ENCODE data around the gene SFR1. TPM values are rescaled to one million over a fixed set of nuclear protein-coding genes. Genes with fewer than 3 reads are reported as not detected.

The SFR1 gene
- total and polyA plus RNA-seq, 12 donors, result 3.1 to 12.2 (median 5.7) TPM

DNA sequence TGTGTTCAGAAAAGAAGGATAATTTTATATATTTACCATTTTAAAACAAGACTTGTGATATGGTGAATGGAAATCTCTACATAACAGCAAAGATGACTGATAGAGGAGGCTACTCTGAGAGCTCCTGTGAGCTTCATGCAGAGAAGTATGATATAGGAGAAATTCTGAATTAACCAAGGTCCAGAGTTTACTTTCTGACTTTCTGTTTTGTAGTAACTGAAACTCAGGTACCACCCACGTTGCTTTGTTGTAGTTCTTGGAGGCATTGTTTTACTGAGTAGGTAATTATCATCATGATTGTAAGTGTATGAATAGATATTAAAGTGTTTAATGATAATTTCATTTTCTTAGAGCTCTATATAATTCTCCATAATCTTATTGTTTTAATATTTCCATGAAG lies 18.0 kb upstream of the SFR1 start:
- Histone ChIP-seq H3K4me1 (replicated peaks in 1 of 2) (no peaks in the 10 kb centered on the region), H3K27ac (no peak overlapping the region), H3K27me3 (no peaks in the 10 kb centered on the region), H3K9me3 (replicated peaks in 1 of 3) (no peaks in the 10 kb centered on the region), H3K36me3 (replicated peaks in 1 of 2) (no peaks in the 10 kb centered on the region), H3K4me3 (no peak overlapping the region)
- TF ChIP-seq CTCF (IDR thresholded peaks at IDR 0.05), result no peak
- no peak for TF ChIP-seq POLR2A (IDR thresholded peaks at IDR 0.05)
- 52 to 76% (median 70%) methylated on average over 1 of the region's 1 CpG for WGBS, 4 donors
- intact Hi-C loops (cut with DNase I), result no loop called here
- DNase-seq, result no peak

GRCh38 chr10:104104418-104104817 lies 17.6 kb upstream of the SFR1 start:
- Histone ChIP-seq H3K27me3 (no peaks in the 10 kb centered on the region), H3K27ac (no peak overlapping the region), H3K4me1 (replicated peaks in 1 of 2) (no peaks in the 10 kb centered on the region), H3K36me3 (replicated peaks in 1 of 2) (no peaks in the 10 kb centered on the region), H3K9me3 (replicated peaks in 1 of 3) (no peaks in the 10 kb centered on the region), H3K4me3 (no peak overlapping the region)
- intact Hi-C loops (cut with DNase I), result no loop called here
- WGBS, 4 donors, result 0% methylated on average over 1 of the region's 1 CpG
- no peak for DNase-seq
- TF ChIP-seq CTCF (IDR thresholded peaks at IDR 0.05), result no peak

DNA sequence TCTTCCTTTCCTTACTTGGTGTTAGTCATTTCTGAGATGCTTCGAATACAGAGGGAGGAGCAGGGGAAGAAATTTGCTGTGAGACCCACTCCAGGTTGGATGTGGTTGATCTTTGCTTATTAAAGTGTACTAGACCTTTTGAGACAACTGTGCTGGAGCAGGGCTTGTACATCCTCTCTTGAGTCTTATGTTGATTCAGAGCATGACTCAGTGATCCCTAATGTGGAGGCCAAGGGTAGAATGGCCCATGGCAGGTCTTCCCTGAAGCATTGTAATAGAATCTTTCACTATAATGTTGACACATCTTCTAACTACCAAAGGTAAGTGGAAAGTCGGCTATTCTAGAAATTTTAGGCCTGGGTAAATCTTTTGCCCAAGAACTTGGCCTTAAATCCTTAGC lies 17.0 kb upstream of the SFR1 start:
- Histone ChIP-seq H3K27ac (no peak overlapping the region), H3K4me1 (replicated peaks in 1 of 2) (no peaks in the 10 kb centered on the region), H3K4me3 (no peak overlapping the region), H3K27me3 (no peaks in the 10 kb centered on the region), H3K9me3 (replicated peaks in 1 of 3) (no peaks in the 10 kb centered on the region), H3K36me3 (replicated peaks in 1 of 2) (no peaks in the 10 kb centered on the region)
- TF ChIP-seq POLR2A (IDR thresholded peaks at IDR 0.05) (no peak), CTCF (IDR thresholded peaks at IDR 0.05) (no peak)
- intact Hi-C loops (cut with DNase I), result no loop called here
- 91 to 99% (median 92%) methylated on average over 2 of the region's 2 CpGs for WGBS, 4 donors
- DNase-seq, result no peak

GRCh38 chr10:104109908-104110662 lies 11.9 kb upstream of the SFR1 start:
- intact Hi-C loops (cut with DNase I), result no loop called here
- DNase-seq, result no peak
- WGBS, 4 donors, result 66 to 84% (median 71%) methylated on average over 3 of the region's 3 CpGs

More at GRCh38 chr10:104109908-104110662, 11.9 kb upstream of the SFR1 start:
- Histone ChIP-seq H3K27ac (no peak overlapping the region), H3K4me1 (replicated peaks in 1 of 2) (no peaks in the 10 kb centered on the region), H3K36me3 (replicated peaks in 1 of 2) (no peaks in the 10 kb centered on the region), H3K27me3 (no peaks in the 10 kb centered on the region), H3K9me3 (replicated peaks in 1 of 3) (no peaks in the 10 kb centered on the region), H3K4me3 (no peak overlapping the region)
- TF ChIP-seq POLR2A (IDR thresholded peaks at IDR 0.05), result no peak
- TF ChIP-seq CTCF (IDR thresholded peaks at IDR 0.05), result no peak
